Measurements from ENCODE around the gene KCNG1. TPM values are rescaled to one million over a fixed set of nuclear protein-coding genes. Genes with fewer than 3 reads are reported as not detected.

KCNG1 gene
- total and polyA plus RNA-seq, 2 of the 13 experiments (the other 11 are each of a cell fraction or from before 2014, with no cell fraction given), result not detected

DNA sequence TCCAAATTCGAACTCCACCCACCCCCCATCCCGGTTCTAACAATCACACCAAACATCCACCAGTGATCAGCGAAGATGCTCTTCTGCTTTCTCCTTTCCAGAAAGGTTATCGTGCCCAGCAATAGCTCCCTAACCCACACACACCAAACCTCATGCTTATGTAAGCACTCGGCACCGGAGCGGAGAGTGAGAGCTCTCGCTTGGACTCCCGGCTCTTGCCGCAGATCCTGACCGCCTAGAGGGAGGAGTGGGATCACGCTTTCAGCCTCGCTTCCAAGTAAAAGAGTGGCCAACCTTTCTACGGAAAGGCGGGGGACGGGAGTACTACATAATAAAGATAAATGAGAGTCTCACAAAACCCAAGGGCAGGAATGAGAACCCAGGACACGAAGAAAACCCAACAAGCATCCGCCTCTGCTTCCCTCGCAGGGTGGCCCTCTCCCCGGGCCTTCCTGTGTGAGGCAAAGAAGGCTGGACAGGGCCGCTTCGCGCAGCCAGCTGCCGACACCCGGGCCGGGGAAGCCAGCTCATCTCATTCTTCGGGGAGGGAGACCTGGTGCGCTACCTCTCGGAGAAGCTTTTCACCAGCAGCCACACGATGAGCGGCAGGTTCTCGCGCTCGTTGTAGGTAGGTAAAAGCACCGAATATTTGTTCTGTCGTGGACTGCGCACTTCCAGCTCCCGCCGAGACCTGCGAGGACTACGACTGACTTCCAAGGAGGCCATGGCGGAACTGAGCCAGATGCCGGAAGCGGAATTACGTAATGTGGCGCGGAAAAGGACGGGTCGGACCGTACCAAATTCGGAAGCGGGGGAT is 64.9 kb downstream of the KCNG1 start, which contains the start of gene DPM1 (continued):
- peak; percentile 80; the same call in 1 of the 2 replicates for TF ChIP-seq ZMYM4 (CRISPR knock-in tag; IDR thresholded peaks at IDR 0.05)
- peak; percentile 87; the same call in 1 of the 2 replicates for TF ChIP-seq KDM4B (CRISPR knock-in tag; IDR thresholded peaks at IDR 0.05)
- TF ChIP-seq, protein P1, sequence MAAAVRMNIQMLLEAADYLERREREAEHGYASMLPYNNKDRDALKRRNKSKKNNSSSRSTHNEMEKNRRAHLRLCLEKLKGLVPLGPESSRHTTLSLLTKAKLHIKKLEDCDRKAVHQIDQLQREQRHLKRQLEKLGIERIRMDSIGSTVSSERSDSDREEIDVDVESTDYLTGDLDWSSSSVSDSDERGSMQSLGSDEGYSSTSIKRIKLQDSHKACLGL (CRISPR knock-in tag; IDR thresholded peaks at IDR 0.05), result no peak
- TF ChIP-seq SNAPC4 (CRISPR knock-in tag; IDR thresholded peaks at IDR 0.05), result no peak; the same call in 1 of the 2 replicates
- TF ChIP-seq KDM5B (CRISPR knock-in tag; IDR thresholded peaks at IDR 0.05; ENCODE audit: borderline replicate concordance), result peak; percentile 75; the same call in 1 of the 2 replicates
- peak; percentile 93 for TF ChIP-seq YEATS2 (CRISPR knock-in tag; IDR thresholded peaks at IDR 0.05; ENCODE audit: borderline replicate concordance)
- TF ChIP-seq MED1 (CRISPR knock-in tag; IDR thresholded peaks at IDR 0.05), result peak; percentile 42
- TF ChIP-seq ZNF274 (CRISPR knock-in tag; IDR thresholded peaks at IDR 0.05), result peak; percentile 82; the same call in 1 of the 2 replicates
- TF ChIP-seq KDM5A (IDR thresholded peaks at IDR 0.05; ENCODE audit: borderline replicate concordance, low read length), result peak; percentile 98; the same call in 1 of the 2 replicates
- TF ChIP-seq ZSCAN20 (CRISPR knock-in tag; IDR thresholded peaks at IDR 0.05; ENCODE audit: borderline replicate concordance), result no peak
- peak; percentile 82; the same call in 1 of the 2 replicates for TF ChIP-seq ZNF224 (CRISPR knock-in tag; IDR thresholded peaks at IDR 0.05)
- peak; percentile 24; the same call in 1 of the 2 replicates for TF ChIP-seq KLF6 (CRISPR knock-in tag; IDR thresholded peaks at IDR 0.05)
- no peak; the same call in 1 of the 2 replicates for TF ChIP-seq ZNF713 (CRISPR knock-in tag; IDR thresholded peaks at IDR 0.05)
- peak; percentile 43 for TF ChIP-seq JARID2 (CRISPR knock-in tag; IDR thresholded peaks at IDR 0.05; ENCODE audit: insufficient replicate concordance)
- peak; percentile 98 for TF ChIP-seq HOXA3 (CRISPR knock-in tag; IDR thresholded peaks at IDR 0.05)
- TF ChIP-seq ZNF354B (CRISPR knock-in tag; IDR thresholded peaks at IDR 0.05), result no peak
- no peak for TF ChIP-seq CBX1 (IDR thresholded peaks at IDR 0.05; ENCODE audit: low read depth)
- no peak for TF ChIP-seq XBP1 (CRISPR knock-in tag; IDR thresholded peaks at IDR 0.05)
- peak; percentile 35 for TF ChIP-seq NFKB2 (CRISPR knock-in tag; IDR thresholded peaks at IDR 0.05; ENCODE audit: borderline replicate concordance)
- TF ChIP-seq ZFP82 (CRISPR knock-in tag; IDR thresholded peaks at IDR 0.05; ENCODE audit: borderline replicate concordance), result no peak
- TF ChIP-seq ZXDC (CRISPR knock-in tag; IDR thresholded peaks at IDR 0.05), result peak; percentile 67; the same call in 1 of the 2 replicates
- no peak for TF ChIP-seq NFATC3 (CRISPR knock-in tag; IDR thresholded peaks at IDR 0.05)
- TF ChIP-seq CHD2 (IDR thresholded peaks at IDR 0.05; ENCODE audit: low read depth, low read length), result no peak
